NB4 (cell line): Measurements from ENCODE around the gene CTAGE8.
"Not testable (repeated sequence)": the region's sequence is repeated elsewhere in the genome, so short reads cannot be mapped to it uniquely, and the experiment has no call there.

Experiments
- POLR2A ChIP-seq: IDR thresholded peaks from 2 replicates; pipeline ENCODE4 v1.6.1; 2011; ENCODE audit warnings: mild to moderate bottlenecking; ENCODE audit not compliant: insufficient read length; ENCODE audit errors: extremely low read depth
- TF ChIP-seq, protein P1 (sequence below): IDR thresholded peaks from one replicate; pipeline ENCODE4 v1.5.1; 2012; ENCODE audit warnings: low read depth, low read length
- TF ChIP-seq, protein P2 (sequence below): IDR thresholded peaks from 2 replicates; pipeline ENCODE4 v1.6.1; 2011; ENCODE audit warnings: low read depth, low read length

DNA sequence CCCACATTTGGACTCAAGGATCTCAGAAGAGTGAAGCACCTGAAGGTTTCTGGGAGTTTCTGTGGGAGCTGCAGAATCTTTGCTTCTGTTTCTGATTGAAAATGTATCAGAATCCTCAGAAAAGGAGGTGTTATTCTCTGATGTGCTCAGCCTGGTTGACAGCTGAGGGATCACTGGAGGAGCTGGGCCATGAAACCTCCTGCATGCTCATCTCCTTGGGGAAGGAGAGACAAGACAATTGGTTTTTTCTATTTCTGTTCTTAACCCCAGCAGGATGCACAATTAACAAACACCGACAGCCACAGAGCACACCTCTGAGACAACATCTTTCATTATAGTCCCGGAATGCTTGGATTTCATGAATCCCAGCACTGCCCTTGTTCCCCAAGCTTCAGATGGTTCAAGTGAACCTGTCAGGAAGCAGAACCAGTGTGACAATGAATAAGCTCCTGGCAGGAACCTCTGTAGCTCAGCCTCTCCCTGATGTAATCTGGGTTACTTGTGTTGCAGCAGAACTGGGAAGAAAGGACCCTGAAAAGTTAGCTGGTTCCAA lies 30.5 kb downstream of the CTAGE8 start:
- TF ChIP-seq POLR2A = not testable (repeated sequence)
- TF ChIP-seq, protein P1, sequence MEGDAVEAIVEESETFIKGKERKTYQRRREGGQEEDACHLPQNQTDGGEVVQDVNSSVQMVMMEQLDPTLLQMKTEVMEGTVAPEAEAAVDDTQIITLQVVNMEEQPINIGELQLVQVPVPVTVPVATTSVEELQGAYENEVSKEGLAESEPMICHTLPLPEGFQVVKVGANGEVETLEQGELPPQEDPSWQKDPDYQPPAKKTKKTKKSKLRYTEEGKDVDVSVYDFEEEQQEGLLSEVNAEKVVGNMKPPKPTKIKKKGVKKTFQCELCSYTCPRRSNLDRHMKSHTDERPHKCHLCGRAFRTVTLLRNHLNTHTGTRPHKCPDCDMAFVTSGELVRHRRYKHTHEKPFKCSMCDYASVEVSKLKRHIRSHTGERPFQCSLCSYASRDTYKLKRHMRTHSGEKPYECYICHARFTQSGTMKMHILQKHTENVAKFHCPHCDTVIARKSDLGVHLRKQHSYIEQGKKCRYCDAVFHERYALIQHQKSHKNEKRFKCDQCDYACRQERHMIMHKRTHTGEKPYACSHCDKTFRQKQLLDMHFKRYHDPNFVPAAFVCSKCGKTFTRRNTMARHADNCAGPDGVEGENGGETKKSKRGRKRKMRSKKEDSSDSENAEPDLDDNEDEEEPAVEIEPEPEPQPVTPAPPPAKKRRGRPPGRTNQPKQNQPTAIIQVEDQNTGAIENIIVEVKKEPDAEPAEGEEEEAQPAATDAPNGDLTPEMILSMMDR = not testable (repeated sequence)
- TF ChIP-seq, protein P2, sequence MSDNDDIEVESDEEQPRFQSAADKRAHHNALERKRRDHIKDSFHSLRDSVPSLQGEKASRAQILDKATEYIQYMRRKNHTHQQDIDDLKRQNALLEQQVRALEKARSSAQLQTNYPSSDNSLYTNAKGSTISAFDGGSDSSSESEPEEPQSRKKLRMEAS = not testable (repeated sequence)
